Thyroid gland (tissue), 4 donors: ENCODE results near the gene CYB561D1. TPM values are rescaled to one million over a fixed set of nuclear protein-coding genes. Genes with fewer than 3 reads are reported as not detected.
A peak's percentile ranks its signal among the peaks of the same experiment; 100 is the strongest.

Experiments
- DNase-seq, 2 donors: peaks; one replicate each; pipeline ENCODE4 v3.0.0-alpha.2; 2019
- H3K27ac ChIP-seq, 3 donors: fragments of 200-600 bp; sonication (generic); 1 replicate in 2 of 3; 2 replicates in 1 of 3; pipeline ENCODE4 v1.5.1; 2016 to 2019; ENCODE audit warnings: mild to moderate bottlenecking in 1 of 3, moderate library complexity in 1 of 3
- H3K27me3 ChIP-seq: fragments of 200-600 bp; sonication (generic); one replicate; pipeline ENCODE4 v1.5.1; 2019
- H3K36me3 ChIP-seq, 2 donors: fragments of 200-600 bp; sonication (generic); one replicate each; pipeline ENCODE4 v1.5.1; 2016 to 2019
- H3K4me1 ChIP-seq, 2 donors: fragments of 200-600 bp; sonication (generic); one replicate each; pipeline ENCODE4 v1.5.1; 2017 to 2019
- H3K4me3 ChIP-seq, 3 donors: fragments of 200-600 bp; sonication (generic); replicated peaks in 1 of 3; 1 replicate in 2 of 3; 2 replicates in 1 of 3; pipeline ENCODE4 v1.5.1; 2016; ENCODE audit warnings: mild to moderate bottlenecking in 1 of 3
- H3K9me3 ChIP-seq: fragments of 200-600 bp; sonication (generic); one replicate; pipeline ENCODE4 v1.5.1; 2017
- POLR2A ChIP-seq, 2 donors: fragments of 450-650 bp; IDR thresholded peaks; one replicate each; pipeline ENCODE4 v1.6.1; 2017; ENCODE audit warnings: antibody characterized with exemption in 2 of 2, mild to moderate bottlenecking in 2 of 2, moderate library complexity in 1 of 2
- WGBS, 2 donors: methylation state at CpG; one replicate each; pipeline ENCODE4 v1.1.5; 2017; 5-methylcytosine and 5-hydroxymethylcytosine counted together
- intact Hi-C: fragments of 100-400 bp; cut with DNase I; formaldehyde crosslinking; loops from one replicate; pipeline ENCODE4 v1.15.1; 2023
- total RNA-seq, 4 donors: library from RNA; depleted of rRNA; stranded (reverse); fragments of >200 nt; gene quantifications; one replicate each; pipeline ENCODE4 v1.2.3, GENCODE V29; 2016
- TF ChIP-seq, protein P1 (sequence below), 6 experiments: fragments of 200-600 bp in 3 of 6; fragments of 450-650 bp in 3 of 6; sonication (generic) in 3 of 6; IDR thresholded peaks; one replicate each; pipeline ENCODE4 v1.5.1; 2016 to 2019; ENCODE audit warnings: antibody characterized with exemption in 6 of 6, mild to moderate bottlenecking in 2 of 6, inconsistent platforms in 1 of 6, moderate library complexity in 1 of 6

Gene CYB561D1
- total RNA-seq, 4 donors from 2014 or later, result 8.1 to 16.0 (median 12.2) TPM

DNA sequence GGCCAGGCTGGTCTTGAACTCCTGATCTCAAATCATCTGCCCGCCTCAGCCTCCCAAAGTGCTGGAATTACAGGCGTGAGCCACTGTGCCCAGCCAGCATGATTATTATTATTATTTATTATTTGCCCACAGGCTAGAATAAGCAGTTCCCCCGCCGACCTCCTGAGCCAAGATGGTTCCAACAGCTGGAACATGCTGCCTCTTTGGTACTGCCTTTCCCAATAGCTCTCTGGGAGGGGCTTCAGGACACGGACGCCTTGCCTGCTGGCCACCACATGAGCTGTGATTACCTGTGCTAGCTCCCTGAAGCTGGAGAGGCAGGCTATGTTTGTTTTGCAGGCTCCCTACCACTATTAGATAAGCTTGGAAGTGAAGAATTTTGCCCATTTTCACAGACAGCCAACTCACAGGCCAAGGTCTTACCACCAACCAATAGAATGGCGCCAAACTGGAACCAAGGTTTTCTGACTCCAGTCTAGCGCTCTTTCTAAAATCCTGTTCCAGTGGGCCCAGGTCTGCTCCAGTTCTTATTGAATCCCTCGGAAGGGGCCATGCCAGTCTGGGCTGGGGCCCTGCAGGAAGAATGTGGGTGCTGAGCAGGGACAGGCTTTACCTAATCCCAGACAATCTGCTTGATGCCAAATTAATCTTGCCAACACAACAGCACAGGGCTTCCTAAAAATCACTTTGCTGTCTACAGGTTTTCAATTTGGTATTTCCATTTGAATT is 43.7 kb downstream of the CYB561D1 start:
- TF ChIP-seq, protein P1, sequence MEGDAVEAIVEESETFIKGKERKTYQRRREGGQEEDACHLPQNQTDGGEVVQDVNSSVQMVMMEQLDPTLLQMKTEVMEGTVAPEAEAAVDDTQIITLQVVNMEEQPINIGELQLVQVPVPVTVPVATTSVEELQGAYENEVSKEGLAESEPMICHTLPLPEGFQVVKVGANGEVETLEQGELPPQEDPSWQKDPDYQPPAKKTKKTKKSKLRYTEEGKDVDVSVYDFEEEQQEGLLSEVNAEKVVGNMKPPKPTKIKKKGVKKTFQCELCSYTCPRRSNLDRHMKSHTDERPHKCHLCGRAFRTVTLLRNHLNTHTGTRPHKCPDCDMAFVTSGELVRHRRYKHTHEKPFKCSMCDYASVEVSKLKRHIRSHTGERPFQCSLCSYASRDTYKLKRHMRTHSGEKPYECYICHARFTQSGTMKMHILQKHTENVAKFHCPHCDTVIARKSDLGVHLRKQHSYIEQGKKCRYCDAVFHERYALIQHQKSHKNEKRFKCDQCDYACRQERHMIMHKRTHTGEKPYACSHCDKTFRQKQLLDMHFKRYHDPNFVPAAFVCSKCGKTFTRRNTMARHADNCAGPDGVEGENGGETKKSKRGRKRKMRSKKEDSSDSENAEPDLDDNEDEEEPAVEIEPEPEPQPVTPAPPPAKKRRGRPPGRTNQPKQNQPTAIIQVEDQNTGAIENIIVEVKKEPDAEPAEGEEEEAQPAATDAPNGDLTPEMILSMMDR (IDR thresholded peaks at IDR 0.05), result no peak
- TF ChIP-seq POLR2A (IDR thresholded peaks at IDR 0.05), result no peak
- no peaks in the 10 kb centered on the region for H3K36me3 ChIP-seq
- 88 to 91% methylated on average over 8 to 9 of the region's 9 CpGs for WGBS, 2 donors
- no peaks in the 10 kb centered on the region for H3K9me3 ChIP-seq
- no peak overlapping the region for H3K27ac ChIP-seq
- intact Hi-C loops, result loop anchor here (10.0 kb wide), 1 partner anchor 273 kb away; no protein-coding TSS in a partner anchor
- no peak overlapping the region for H3K4me3 ChIP-seq
- no peaks in the 10 kb centered on the region for H3K27me3 ChIP-seq
- no peak for DNase-seq
- H3K4me1 ChIP-seq, result peaks cover 1 to 13% of the 10 kb centered on the region in 2 donors

DNA sequence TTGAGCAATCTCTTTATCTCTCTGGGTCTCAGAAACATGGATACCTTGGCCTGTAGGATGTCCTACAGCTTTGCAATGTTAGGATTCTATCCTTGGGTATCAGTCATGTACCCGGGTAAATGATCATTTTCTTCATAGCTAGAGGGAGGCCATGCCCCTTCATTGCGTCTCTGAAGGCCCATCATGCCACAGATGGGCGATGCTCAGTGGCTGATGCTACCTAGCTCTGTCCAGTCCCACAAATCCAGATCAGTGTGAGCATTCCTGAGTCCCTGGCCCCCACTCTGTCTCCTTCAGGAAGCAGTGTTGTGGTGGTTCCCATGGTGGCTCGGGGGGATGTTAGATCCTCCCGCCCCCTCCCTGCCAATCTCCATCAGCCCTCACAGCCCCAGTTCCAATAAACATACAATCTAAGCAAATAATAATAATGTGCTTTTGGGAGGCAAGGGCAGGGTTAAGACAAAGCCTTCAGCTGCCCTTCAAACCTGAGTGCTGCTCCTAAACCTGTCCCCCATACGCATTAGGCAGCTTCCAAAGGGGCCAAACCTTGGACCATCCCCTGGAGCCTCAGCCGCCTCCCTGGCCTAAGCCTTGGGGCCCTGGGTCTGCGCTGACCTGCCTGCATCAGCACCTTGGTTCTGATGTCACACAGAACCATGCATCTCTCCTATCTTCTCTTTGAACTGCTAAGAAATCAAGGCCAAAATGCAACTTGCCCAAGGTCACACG is 45.1 kb downstream of the CYB561D1 start:
- intact Hi-C loops, result loop anchor here (10.0 kb wide), 1 partner anchor 274 kb away; no protein-coding TSS in a partner anchor
- H3K27me3 ChIP-seq, result no peaks in the 10 kb centered on the region
- no peaks in the 10 kb centered on the region for H3K36me3 ChIP-seq
- no peak for TF ChIP-seq POLR2A (IDR thresholded peaks at IDR 0.05)
- TF ChIP-seq, protein P1 (IDR thresholded peaks at IDR 0.05), result no peak
- no peaks in the 10 kb centered on the region for H3K9me3 ChIP-seq
- no peak overlapping the region for H3K4me3 ChIP-seq
- WGBS, 2 donors, result 86 to 89% methylated on average over 7 to 9 of the region's 9 CpGs
- H3K4me1 ChIP-seq, result peaks cover 0 to 11% of the 10 kb centered on the region in 2 donors
- no peak for DNase-seq
- H3K27ac ChIP-seq, result peak overlapping the region in 1 of 3 donors; percentile 45

DNA sequence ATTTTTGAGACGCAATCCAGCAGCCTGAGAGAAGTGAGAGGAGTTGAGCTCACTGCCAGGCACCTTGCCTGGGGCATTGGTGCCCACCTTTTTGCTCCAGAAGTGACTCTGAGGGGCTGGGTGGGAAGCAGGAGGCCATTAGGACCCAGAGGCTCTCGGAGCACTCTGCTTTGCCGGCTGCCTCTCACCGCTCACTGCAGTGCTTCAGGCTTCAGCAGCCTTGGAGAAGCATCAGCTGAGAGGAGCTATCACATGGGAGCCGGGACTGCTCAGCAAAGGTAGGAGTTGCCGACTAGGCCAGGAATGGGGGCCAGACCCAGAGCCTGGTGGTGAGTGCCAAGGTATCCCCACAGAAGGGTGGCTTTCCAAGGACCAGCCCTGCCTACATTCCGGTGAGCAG is 45.8 kb downstream of the CYB561D1 start, which contains the start of gene GPR61:
TSS of gene GPR61 (plus strand) at position 197 of the 400 bp plus-strand sequence. CDS start 3,151 bp downstream, outside the sequence.
- Histone ChIP-seq H3K27me3 (no peaks in the 10 kb centered on the region), H3K4me3 (no peak within 1 kb of the TSS), H3K27ac (peak within 1 kb of the TSS in 2 of 3 donors; percentile 45 to 50), H3K36me3 (no peaks in the 10 kb centered on the region), H3K4me1 (peaks cover 0 to 11% of the 10 kb centered on the region in 2 donors), H3K9me3 (no peaks in the 10 kb centered on the region)
- 21 to 36% methylated on average over 6 to 7 of the region's 7 CpGs for WGBS, 2 donors
- TF ChIP-seq, protein P1 (IDR thresholded peaks at IDR 0.05), result no peak
- TF ChIP-seq POLR2A (IDR thresholded peaks at IDR 0.05), result no peak
- intact Hi-C loops, result loop anchor here (10.0 kb wide), 2 partner anchors 275 to 445 kb away; partner anchors contain the start of gene AHCYL1
- DNase-seq, result peak; percentile 80 to 83

DNA sequence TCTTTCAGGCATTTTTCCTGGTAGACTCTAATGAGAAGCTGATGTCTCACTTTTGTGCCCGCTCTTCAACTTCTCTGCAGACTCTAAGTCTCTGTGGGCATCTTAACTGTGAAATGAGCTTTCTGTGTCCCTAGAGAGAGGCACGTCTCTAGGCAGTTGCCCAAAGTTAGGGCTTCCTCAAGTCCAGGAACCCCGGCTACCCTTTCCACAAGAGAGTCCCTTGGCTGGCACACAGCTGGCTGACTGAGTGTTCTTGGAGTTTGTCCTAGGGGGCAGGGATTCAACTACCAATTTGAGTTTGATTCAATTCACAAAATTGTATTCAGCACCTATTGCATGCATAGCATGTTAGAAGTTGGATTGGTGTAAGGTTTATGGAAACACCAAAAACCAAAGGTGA is 47.2 kb downstream of the CYB561D1 start:
- intact Hi-C loops, result loop anchor here (10.0 kb wide), 1 partner anchor 444 kb away; the partner anchor contains the start of gene AHCYL1
- no peak for TF ChIP-seq POLR2A (IDR thresholded peaks at IDR 0.05)

DNA sequence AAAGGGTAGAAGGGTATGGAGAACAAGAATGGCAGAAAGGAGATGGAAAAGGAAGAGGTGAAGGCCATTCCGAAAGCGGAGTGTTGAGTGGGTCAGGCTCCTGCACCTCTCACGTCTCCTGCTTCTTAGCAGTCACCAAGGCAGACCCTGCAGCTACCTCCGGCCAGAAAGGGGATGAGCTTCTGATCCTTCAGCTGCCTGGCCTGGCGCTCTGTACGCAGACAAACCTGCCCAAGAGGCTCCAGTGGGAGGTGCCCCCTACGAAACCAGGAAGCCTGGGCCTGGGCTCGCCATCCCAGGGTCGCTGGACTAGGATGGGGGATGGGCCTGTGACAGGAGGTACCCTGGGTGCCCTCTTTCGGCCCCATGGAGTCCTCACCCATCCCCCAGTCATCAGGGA is 48.8 kb downstream of the CYB561D1 start:
- Histone ChIP-seq H3K27me3 (no peaks in the 10 kb centered on the region), H3K27ac (no peak overlapping the region), H3K4me1 (peaks cover 13 to 24% of the 10 kb centered on the region in 2 donors), H3K9me3 (no peaks in the 10 kb centered on the region), H3K4me3 (no peak overlapping the region), H3K36me3 (no peaks in the 10 kb centered on the region)
- no peak for TF ChIP-seq POLR2A (IDR thresholded peaks at IDR 0.05)
- TF ChIP-seq, protein P1 (IDR thresholded peaks at IDR 0.05), result no peak
- no peak for DNase-seq
- intact Hi-C loops, result loop anchor here (10.0 kb wide), 1 partner anchor 442 kb away; the partner anchor contains the start of gene AHCYL1
- WGBS, 2 donors, result 87 to 91% methylated on average over 9 to 10 of the region's 10 CpGs

More for the DNA sequence above, 47.2 kb downstream of the CYB561D1 start:
- Histone ChIP-seq H3K9me3 (no peaks in the 10 kb centered on the region), H3K4me3 (no peak overlapping the region), H3K27me3 (no peaks in the 10 kb centered on the region), H3K36me3 (no peaks in the 10 kb centered on the region), H3K27ac (no peak overlapping the region), H3K4me1 (peaks cover 0 to 11% of the 10 kb centered on the region in 2 donors)
- DNase-seq, result no peak
- 65 to 87% methylated on average over 3 of the region's 3 CpGs for WGBS, 2 donors
